ENCODE measurements around the gene PSMG2.

The PSMG2 gene

DNA sequence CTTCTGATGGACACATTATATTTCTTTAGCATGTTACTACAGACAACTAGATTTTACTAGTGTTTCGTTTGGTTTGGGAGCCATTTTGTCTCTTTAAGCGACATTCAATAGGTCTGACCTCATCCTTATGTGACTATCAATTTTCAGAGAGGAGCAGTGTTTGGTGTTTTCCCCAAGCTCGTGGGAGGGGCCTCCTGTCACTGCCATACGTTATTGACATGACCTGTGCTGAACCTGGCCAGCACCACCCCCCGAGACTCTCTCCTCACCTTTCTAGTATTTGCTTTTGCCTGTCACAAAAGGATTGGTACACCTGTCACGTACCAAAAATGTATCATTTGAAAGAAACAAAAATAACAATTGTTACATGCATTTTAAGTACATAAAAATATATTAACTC lies 69.3 kb downstream of the PSMG2 start (continued):
- no peak for TF ChIP-seq TCF4 (CRISPR knock-in tag; IDR thresholded peaks at IDR 0.05; ENCODE audit: borderline replicate concordance)
- TF ChIP-seq ZNF70 (CRISPR knock-in tag; IDR thresholded peaks at IDR 0.05): no peak
- TF ChIP-seq BACH2 (CRISPR knock-in tag; IDR thresholded peaks at IDR 0.05; ENCODE audit: borderline replicate concordance): no peak
- no peak for TF ChIP-seq OSR1 (CRISPR knock-in tag; IDR thresholded peaks at IDR 0.05)
- no peak for TF ChIP-seq ZFP3 (CRISPR knock-in tag; IDR thresholded peaks at IDR 0.05)
- TF ChIP-seq ZC3H10 (CRISPR knock-in tag; IDR thresholded peaks at IDR 0.05): no peak
- TF ChIP-seq ARNTL (CRISPR knock-in tag; IDR thresholded peaks at IDR 0.05; ENCODE audit: borderline replicate concordance, low read depth): no peak
- no peak for TF ChIP-seq ZFP30 (CRISPR knock-in tag; IDR thresholded peaks at IDR 0.05)
- TF ChIP-seq ESRRG (CRISPR knock-in tag; IDR thresholded peaks at IDR 0.05): no peak
- no peak for TF ChIP-seq TOX (CRISPR knock-in tag; IDR thresholded peaks at IDR 0.05; ENCODE audit: borderline replicate concordance)
- no peak for TF ChIP-seq GLIS3 (CRISPR knock-in tag; IDR thresholded peaks at IDR 0.05)

DNA sequence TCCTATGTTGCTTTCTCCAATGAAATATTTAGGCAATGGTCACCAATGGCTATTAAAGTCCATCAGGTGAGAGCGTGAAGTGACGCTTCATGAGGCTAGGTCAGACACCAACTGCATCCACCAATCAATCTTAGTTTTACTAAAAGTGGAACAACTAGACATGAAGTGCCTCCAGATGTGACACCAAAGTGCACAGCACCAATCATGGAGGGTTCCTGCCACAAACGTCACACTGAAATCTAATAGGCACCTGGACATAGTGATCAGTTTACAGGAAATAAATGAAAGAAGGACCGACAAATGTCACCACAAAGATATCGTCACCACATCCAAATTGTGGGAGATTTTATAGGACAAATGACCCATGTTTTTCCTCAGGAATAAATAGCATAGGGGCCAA lies 70.5 kb downstream of the PSMG2 start:
- no peak for ATAC-seq
- no peak for TF ChIP-seq CSDC2 (CRISPR knock-in tag; IDR thresholded peaks at IDR 0.05)

GRCh38 chr18:12774982-12775381 lies 72.1 kb downstream of the PSMG2 start:
- ATAC-seq: no peak
- no peak for TF ChIP-seq ESRRG (CRISPR knock-in tag; IDR thresholded peaks at IDR 0.05)
- no peak for TF ChIP-seq ARNTL (CRISPR knock-in tag; IDR thresholded peaks at IDR 0.05; ENCODE audit: borderline replicate concordance, low read depth)
- no peak for TF ChIP-seq PATZ1 (CRISPR knock-in tag; IDR thresholded peaks at IDR 0.05; ENCODE audit: borderline replicate concordance)
- no peak for TF ChIP-seq ZNF565 (CRISPR knock-in tag; conservative IDR thresholded peaks at IDR 0.05; ENCODE audit: low read depth)
- no peak for TF ChIP-seq RARB (CRISPR knock-in tag; IDR thresholded peaks at IDR 0.05)
- no peak for TF ChIP-seq SNAI2 (CRISPR knock-in tag; IDR thresholded peaks at IDR 0.05)
- TF ChIP-seq ZFP30 (CRISPR knock-in tag; IDR thresholded peaks at IDR 0.05): no peak
- TF ChIP-seq, protein P1, sequence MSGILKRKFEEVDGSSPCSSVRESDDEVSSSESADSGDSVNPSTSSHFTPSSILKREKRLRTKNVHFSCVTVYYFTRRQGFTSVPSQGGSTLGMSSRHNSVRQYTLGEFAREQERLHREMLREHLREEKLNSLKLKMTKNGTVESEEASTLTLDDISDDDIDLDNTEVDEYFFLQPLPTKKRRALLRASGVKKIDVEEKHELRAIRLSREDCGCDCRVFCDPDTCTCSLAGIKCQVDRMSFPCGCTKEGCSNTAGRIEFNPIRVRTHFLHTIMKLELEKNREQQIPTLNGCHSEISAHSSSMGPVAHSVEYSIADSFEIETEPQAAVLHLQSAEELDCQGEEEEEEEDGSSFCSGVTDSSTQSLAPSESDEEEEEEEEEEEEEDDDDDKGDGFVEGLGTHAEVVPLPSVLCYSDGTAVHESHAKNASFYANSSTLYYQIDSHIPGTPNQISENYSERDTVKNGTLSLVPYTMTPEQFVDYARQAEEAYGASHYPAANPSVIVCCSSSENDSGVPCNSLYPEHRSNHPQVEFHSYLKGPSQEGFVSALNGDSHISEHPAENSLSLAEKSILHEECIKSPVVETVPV (CRISPR knock-in tag; IDR thresholded peaks at IDR 0.05): no peak
- TF ChIP-seq ZC3H10 (CRISPR knock-in tag; IDR thresholded peaks at IDR 0.05): no peak
- TF ChIP-seq POU6F1 (CRISPR knock-in tag; IDR thresholded peaks at IDR 0.05; ENCODE audit: borderline replicate concordance, low read depth): no peak
- TF ChIP-seq CSDC2 (CRISPR knock-in tag; IDR thresholded peaks at IDR 0.05): no peak
- no peak for TF ChIP-seq ISL1 (CRISPR knock-in tag; IDR thresholded peaks at IDR 0.05)
- no peak for TF ChIP-seq ZNF8 (CRISPR knock-in tag; IDR thresholded peaks at IDR 0.05)
- TF ChIP-seq, protein P2, sequence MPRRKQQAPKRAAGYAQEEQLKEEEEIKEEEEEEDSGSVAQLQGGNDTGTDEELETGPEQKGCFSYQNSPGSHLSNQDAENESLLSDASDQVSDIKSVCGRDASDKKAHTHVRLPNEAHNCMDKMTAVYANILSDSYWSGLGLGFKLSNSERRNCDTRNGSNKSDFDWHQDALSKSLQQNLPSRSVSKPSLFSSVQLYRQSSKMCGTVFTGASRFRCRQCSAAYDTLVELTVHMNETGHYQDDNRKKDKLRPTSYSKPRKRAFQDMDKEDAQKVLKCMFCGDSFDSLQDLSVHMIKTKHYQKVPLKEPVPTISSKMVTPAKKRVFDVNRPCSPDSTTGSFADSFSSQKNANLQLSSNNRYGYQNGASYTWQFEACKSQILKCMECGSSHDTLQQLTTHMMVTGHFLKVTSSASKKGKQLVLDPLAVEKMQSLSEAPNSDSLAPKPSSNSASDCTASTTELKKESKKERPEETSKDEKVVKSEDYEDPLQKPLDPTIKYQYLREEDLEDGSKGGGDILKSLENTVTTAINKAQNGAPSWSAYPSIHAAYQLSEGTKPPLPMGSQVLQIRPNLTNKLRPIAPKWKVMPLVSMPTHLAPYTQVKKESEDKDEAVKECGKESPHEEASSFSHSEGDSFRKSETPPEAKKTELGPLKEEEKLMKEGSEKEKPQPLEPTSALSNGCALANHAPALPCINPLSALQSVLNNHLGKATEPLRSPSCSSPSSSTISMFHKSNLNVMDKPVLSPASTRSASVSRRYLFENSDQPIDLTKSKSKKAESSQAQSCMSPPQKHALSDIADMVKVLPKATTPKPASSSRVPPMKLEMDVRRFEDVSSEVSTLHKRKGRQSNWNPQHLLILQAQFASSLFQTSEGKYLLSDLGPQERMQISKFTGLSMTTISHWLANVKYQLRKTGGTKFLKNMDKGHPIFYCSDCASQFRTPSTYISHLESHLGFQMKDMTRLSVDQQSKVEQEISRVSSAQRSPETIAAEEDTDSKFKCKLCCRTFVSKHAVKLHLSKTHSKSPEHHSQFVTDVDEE (CRISPR knock-in tag; IDR thresholded peaks at IDR 0.05): no peak
- no peak for TF ChIP-seq BACH2 (CRISPR knock-in tag; IDR thresholded peaks at IDR 0.05; ENCODE audit: borderline replicate concordance)
- no peak for TF ChIP-seq ZFP3 (CRISPR knock-in tag; IDR thresholded peaks at IDR 0.05)
- no peak for TF ChIP-seq GLIS3 (CRISPR knock-in tag; IDR thresholded peaks at IDR 0.05)
